OCI-LY3 (cell line): Measurements from ENCODE around the gene EIF2D.

Experiments
- EZH2phosphoT487 ChIP-seq: fragments of 200-600 bp; shearing (Covaris generic); IDR thresholded peaks from 2 replicates; pipeline ENCODE4 v1.6.1; 2018; ENCODE audit warnings: antibody characterized with exemption, mixed run types, low read depth
- TF ChIP-seq, protein P1 (sequence below): fragments of 200-600, 300-600 bp; sonication (generic); IDR thresholded peaks from 2 replicates; pipeline ENCODE4 v1.5.1; 2014; ENCODE audit warnings: antibody characterized with exemption, low read length, low read depth

DNA sequence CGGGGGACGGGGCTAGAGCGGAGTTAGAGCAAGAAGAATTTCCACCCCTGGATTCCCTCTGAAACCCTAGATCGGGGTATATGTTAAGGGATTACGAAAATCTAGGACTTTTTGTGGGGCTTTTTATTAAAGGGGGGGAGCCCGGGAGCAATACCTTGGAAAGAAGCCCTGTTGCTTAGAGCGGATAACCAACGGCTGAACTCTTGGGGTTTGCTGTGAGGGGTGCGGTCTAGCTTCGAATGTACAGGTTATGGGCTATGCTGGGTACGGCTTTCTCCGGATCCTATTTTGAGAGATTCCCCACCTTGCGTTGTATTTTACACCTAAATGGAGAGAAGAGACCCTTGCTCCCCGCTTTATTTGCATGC is 23.7 kb upstream of the EIF2D start:
- TF ChIP-seq, protein P1, sequence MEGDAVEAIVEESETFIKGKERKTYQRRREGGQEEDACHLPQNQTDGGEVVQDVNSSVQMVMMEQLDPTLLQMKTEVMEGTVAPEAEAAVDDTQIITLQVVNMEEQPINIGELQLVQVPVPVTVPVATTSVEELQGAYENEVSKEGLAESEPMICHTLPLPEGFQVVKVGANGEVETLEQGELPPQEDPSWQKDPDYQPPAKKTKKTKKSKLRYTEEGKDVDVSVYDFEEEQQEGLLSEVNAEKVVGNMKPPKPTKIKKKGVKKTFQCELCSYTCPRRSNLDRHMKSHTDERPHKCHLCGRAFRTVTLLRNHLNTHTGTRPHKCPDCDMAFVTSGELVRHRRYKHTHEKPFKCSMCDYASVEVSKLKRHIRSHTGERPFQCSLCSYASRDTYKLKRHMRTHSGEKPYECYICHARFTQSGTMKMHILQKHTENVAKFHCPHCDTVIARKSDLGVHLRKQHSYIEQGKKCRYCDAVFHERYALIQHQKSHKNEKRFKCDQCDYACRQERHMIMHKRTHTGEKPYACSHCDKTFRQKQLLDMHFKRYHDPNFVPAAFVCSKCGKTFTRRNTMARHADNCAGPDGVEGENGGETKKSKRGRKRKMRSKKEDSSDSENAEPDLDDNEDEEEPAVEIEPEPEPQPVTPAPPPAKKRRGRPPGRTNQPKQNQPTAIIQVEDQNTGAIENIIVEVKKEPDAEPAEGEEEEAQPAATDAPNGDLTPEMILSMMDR: no peak
- TF ChIP-seq EZH2phosphoT487: no peak
